ENCODE data around the gene CRHR1. TPM values are rescaled to one million over a fixed set of nuclear protein-coding genes. Genes with fewer than 3 reads are reported as not detected.

The CRHR1 gene
- total RNA-seq, 1 donor from 2014 or later = not detected

- TF ChIP-seq CTCF (conservative IDR thresholded peaks at IDR 0.05; ENCODE audit: low read depth, low read length) = no peak
- H3K4me3 ChIP-seq (ENCODE audit: low read depth, low read length) = no peak overlapping the region
- no peak for DNase-seq (ENCODE audit: low read depth)
Measured at GRCh38 chr17:45758544-45758943, 25.6 kb upstream of the CRHR1 start.

GRCh38 chr17:45759761-45760160 is 24.4 kb upstream of the CRHR1 start:
- TF ChIP-seq CTCF (conservative IDR thresholded peaks at IDR 0.05; ENCODE audit: low read depth, low read length) = no peak
- DNase-seq (ENCODE audit: low read depth) = no peak
- H3K4me3 ChIP-seq (ENCODE audit: low read depth, low read length) = no peak overlapping the region

- TF ChIP-seq CTCF (conservative IDR thresholded peaks at IDR 0.05; ENCODE audit: low read depth, low read length) = no peak
- no peak for DNase-seq (ENCODE audit: low read depth)
- no peak overlapping the region for H3K4me3 ChIP-seq (ENCODE audit: low read depth, low read length)
Measured at GRCh38 chr17:45761957-45762565, 22.1 kb upstream of the CRHR1 start.

GRCh38 chr17:45763182-45763581 is 20.9 kb upstream of the CRHR1 start:
- no peak for TF ChIP-seq CTCF (conservative IDR thresholded peaks at IDR 0.05; ENCODE audit: low read depth, low read length)
- DNase-seq (ENCODE audit: low read depth) = no peak
- no peak overlapping the region for H3K4me3 ChIP-seq (ENCODE audit: low read depth, low read length)

- H3K4me3 ChIP-seq (ENCODE audit: low read depth, low read length) = no peak overlapping the region
- DNase-seq (ENCODE audit: low read depth) = no peak
- no peak for TF ChIP-seq CTCF (conservative IDR thresholded peaks at IDR 0.05; ENCODE audit: low read depth, low read length)
Measured at GRCh38 chr17:45764479-45764878, 19.6 kb upstream of the CRHR1 start.

DNA sequence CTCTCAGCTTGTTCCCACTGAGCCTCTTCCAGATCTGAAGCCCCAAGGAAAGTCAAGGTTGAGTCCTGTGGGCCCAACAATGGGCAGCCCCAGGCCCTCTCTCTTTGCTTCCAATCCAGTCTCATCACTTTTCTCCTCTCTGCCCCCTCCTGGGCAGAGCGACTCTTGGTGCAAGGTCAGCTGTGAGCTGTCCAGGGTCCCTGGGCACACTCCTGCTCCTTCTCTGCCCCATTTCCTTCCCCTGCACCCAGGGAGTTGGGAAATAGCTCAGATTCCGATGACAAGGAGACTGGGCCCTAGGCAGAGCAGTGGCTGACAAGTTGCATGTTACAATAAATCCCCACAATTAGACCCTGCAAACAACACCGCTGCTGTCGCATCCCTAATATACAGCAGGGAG is 16.1 kb upstream of the CRHR1 start:
- DNase-seq (ENCODE audit: low read depth) = no peak
- peak; percentile 19 for TF ChIP-seq CTCF (conservative IDR thresholded peaks at IDR 0.05; ENCODE audit: low read depth, low read length)
- H3K4me3 ChIP-seq (ENCODE audit: low read depth, low read length) = no peak overlapping the region

DNA sequence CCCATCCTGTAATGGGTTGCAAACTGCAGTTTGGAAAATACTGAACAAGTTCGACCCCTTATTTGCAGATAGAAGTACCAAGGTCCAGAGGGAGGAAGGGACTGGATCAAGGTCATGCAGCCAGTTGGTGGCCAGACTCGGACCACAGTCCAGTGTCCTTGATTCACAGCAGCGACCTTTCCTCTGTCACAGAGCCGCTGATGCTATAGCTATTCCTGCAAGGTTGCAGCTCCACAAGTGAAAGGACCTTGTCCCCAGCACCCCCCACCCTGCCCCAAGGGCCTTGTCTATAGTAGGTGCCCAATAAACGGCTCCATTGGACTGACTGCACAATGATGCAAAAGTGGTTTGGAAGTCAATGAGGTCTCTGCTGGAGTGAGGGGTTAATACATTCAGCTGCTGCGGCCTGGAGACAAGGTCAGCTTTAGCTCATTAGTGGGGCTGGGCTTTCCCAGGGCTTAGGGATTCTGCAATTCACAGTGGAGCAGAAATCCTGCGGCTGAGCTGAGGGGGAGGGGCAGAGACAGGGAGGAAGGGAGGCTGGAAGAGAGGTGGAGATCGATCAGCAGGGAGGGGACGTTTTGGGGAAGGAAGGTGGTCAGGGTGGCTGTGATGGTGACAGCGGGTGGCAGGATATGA is 13.4 kb upstream of the CRHR1 start:
- TF ChIP-seq CTCF (conservative IDR thresholded peaks at IDR 0.05; ENCODE audit: low read depth, low read length) = no peak
- no peak for DNase-seq (ENCODE audit: low read depth)
- no peak overlapping the region for H3K4me3 ChIP-seq (ENCODE audit: low read depth, low read length)
